ENCODE data around the gene CLC.

Gene CLC

GRCh38 chr19:39759457-39760184 lies 21.8 kb upstream of the CLC start:
- no peak overlapping the region for H3K4me3 ChIP-seq (ENCODE audit: low read depth, low read length)
- no peak for DNase-seq (ENCODE audit: low read depth)
- TF ChIP-seq CTCF (conservative IDR thresholded peaks at IDR 0.05; ENCODE audit: low read depth, low read length), result no peak

DNA sequence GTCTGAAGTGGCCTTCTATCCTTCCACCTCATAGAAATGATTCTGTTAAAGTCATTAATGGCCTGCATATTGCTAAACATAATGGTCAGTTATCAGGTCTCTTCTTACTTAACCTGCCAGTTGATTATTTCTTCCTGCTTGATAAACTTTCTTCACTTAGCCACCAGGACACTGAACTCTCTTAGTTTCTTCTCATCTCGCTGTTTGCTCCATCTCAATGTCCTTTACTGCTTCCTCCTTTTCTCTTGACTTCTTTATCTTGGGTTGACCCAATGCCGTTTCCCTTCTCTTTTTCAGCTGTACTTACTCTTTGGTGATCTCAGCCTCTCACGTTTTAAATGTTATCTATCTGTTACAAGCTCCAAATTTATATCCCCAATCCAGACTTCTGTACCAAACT lies 17.1 kb upstream of the CLC start:
- no peak for DNase-seq (ENCODE audit: low read depth)
- no peak overlapping the region for H3K4me3 ChIP-seq (ENCODE audit: low read depth, low read length)
- no peak for TF ChIP-seq CTCF (conservative IDR thresholded peaks at IDR 0.05; ENCODE audit: low read depth, low read length)

DNA sequence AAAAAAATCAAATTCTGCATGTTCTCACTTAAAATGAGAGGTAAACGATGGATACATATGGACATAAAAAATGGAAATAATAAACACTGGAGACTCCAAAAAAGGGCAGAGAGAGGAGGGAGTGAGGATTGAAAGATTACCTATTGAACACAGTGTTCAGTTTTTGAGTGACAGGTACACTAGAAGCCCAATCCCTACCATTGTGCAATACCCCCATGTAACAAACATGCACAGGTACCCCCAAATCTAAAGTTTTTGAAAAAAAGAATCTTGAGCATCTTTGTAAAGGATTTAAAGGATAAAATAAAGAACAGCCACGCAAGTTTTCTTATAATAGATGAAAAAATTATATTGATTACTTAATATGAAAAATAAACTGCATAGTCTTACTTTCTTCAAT lies 16.7 kb upstream of the CLC start:
- no peak overlapping the region for H3K4me3 ChIP-seq (ENCODE audit: low read depth, low read length)
- no peak for TF ChIP-seq CTCF (conservative IDR thresholded peaks at IDR 0.05; ENCODE audit: low read depth, low read length)
- DNase-seq (ENCODE audit: low read depth), result no peak

- no peak for TF ChIP-seq CTCF (conservative IDR thresholded peaks at IDR 0.05; ENCODE audit: low read depth, low read length)
- H3K4me3 ChIP-seq (ENCODE audit: low read depth, low read length), result no peak overlapping the region
Observed at GRCh38 chr19:39752795-39753194, 15.0 kb upstream of the CLC start.

GRCh38 chr19:39752390-39752789 lies 14.6 kb upstream of the CLC start:
- TF ChIP-seq CTCF (conservative IDR thresholded peaks at IDR 0.05; ENCODE audit: low read depth, low read length), result no peak

More at GRCh38 chr19:39752795-39753194, 15.0 kb upstream of the CLC start:
- DNase-seq (ENCODE audit: low read depth), result no peak

DNA sequence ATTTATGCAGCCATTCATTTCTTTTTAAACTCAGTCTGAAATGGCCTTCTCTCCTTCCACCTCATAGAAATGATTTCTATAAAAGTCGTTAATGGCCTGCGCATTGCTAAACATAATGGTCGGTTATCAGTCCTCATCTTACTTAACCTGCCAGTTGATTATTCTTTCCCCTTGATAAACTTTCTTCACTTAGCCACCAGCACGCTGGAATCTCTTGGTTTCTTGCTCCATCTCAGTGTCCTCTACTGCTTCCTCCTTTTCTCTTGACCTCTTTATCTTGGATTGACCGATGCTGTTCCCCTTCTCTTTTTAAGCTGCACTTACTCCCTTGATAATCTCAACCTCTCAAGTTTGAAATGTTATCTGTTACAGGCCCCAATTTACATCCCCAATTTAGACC lies 12.2 kb upstream of the CLC start:
- no peak for TF ChIP-seq CTCF (conservative IDR thresholded peaks at IDR 0.05; ENCODE audit: low read depth, low read length)

More at GRCh38 chr19:39752390-39752789, 14.6 kb upstream of the CLC start:
- no peak overlapping the region for H3K4me3 ChIP-seq (ENCODE audit: low read depth, low read length)
- DNase-seq (ENCODE audit: low read depth), result no peak

More for the DNA sequence above, 12.2 kb upstream of the CLC start:
- no peak for DNase-seq (ENCODE audit: low read depth)
- no peak overlapping the region for H3K4me3 ChIP-seq (ENCODE audit: low read depth, low read length)

Measured in choroid plexus epithelial cell (primary cell).